Measurements from ENCODE around the gene KCTD1. TPM values are rescaled to one million over a fixed set of nuclear protein-coding genes. Genes with fewer than 3 reads are reported as not detected.

The KCTD1 gene
- total and polyA plus RNA-seq, 8 donors = 7.1 to 118 (median 12.9) TPM

GRCh38 chr18:26511339-26512071, 36.8 kb downstream of the KCTD1 start:
- 34 to 56% (median 42%) methylated on average over 10 of the region's 10 CpGs for WGBS, 5 donors
- no peaks in the 10 kb centered on the region for H3K36me3 ChIP-seq
- no peaks in the 10 kb centered on the region for H3K9me3 ChIP-seq
- H3K4me1 ChIP-seq = peaks cover 0 to 26% (median 15%) of the 10 kb centered on the region in 4 donors
- intact Hi-C loops (cut with DNase I; ENCODE audit: low total_unique reads) = no loop called here
- DNase-seq = peak in 1 of 2 donors; percentile 38
- no peaks in the 10 kb centered on the region for H3K27me3 ChIP-seq
- no peak for TF ChIP-seq POLR2A (IDR thresholded peaks at IDR 0.05)
- TF ChIP-seq POLR2AphosphoS5 (IDR thresholded peaks at IDR 0.05) = no peak
- no peak for TF ChIP-seq EP300 (IDR thresholded peaks at IDR 0.05)
- no peak for TF ChIP-seq CTCF (IDR thresholded peaks at IDR 0.05)
- no peak overlapping the region for H3K27ac ChIP-seq
- H3K4me3 ChIP-seq = no peak overlapping the region

GRCh38 chr18:26510337-26510736, 38.0 kb downstream of the KCTD1 start:
- no peak for DNase-seq
- H3K36me3 ChIP-seq = no peaks in the 10 kb centered on the region
- H3K9me3 ChIP-seq = no peaks in the 10 kb centered on the region
- H3K27ac ChIP-seq = no peak overlapping the region
- TF ChIP-seq POLR2A (IDR thresholded peaks at IDR 0.05) (no peak), CTCF (IDR thresholded peaks at IDR 0.05) (no peak), EP300 (IDR thresholded peaks at IDR 0.05) (no peak), POLR2AphosphoS5 (IDR thresholded peaks at IDR 0.05) (no peak)
- H3K27me3 ChIP-seq = no peaks in the 10 kb centered on the region
- no peak overlapping the region for H3K4me3 ChIP-seq
- intact Hi-C loops (cut with DNase I; ENCODE audit: low total_unique reads) = no loop called here
- H3K4me1 ChIP-seq = peaks cover 0 to 26% (median 14%) of the 10 kb centered on the region in 4 donors
- WGBS, 5 donors = 77 to 89% (median 83%) methylated on average over 3 of the region's 3 CpGs

DNA sequence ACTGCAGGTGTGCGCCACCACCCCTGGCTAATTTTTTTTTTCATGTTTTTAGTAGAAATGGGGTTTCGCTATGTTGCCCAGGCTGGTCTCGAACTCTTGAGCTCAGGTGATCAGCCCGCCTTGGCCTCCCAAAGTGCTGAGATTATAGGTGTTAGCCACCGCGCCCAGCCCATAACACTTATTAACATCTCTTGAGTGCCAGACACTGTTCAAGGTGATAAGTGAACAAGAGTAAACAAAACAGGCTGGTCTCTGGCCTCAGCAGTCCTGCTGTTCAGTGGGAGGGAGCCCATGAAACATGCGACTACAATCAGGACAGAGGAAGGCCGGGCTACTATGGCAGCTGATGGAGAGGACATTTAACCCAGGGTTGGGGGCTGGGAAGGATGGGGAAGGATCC, 42.3 kb downstream of the KCTD1 start:
- no peaks in the 10 kb centered on the region for H3K9me3 ChIP-seq
- H3K36me3 ChIP-seq = peaks cover 0 to under 1% (median 0%) of the 10 kb centered on the region in 4 donors
- no peak overlapping the region for H3K4me3 ChIP-seq
- peaks cover 0 to 10% (median 3%) of the 10 kb centered on the region in 4 donors for H3K4me1 ChIP-seq
- intact Hi-C loops (cut with DNase I; ENCODE audit: low total_unique reads) = no loop called here
- H3K27ac ChIP-seq = no peak overlapping the region
- DNase-seq = peak in 1 of 2 donors; percentile 29
- TF ChIP-seq POLR2A (IDR thresholded peaks at IDR 0.05) (no peak), CTCF (IDR thresholded peaks at IDR 0.05) (no peak), EP300 (IDR thresholded peaks at IDR 0.05) (no peak), POLR2AphosphoS5 (IDR thresholded peaks at IDR 0.05) (no peak)
- no peaks in the 10 kb centered on the region for H3K27me3 ChIP-seq
- WGBS, 5 donors = 64 to 82% (median 74%) methylated on average over 8 of the region's 8 CpGs

GRCh38 chr18:26504831-26505230, 43.5 kb downstream of the KCTD1 start:
- no peaks in the 10 kb centered on the region for H3K27me3 ChIP-seq
- H3K36me3 ChIP-seq = peaks cover 0 to 11% (median 4%) of the 10 kb centered on the region in 4 donors
- TF ChIP-seq POLR2A (IDR thresholded peaks at IDR 0.05) = no peak
- TF ChIP-seq POLR2AphosphoS5 (IDR thresholded peaks at IDR 0.05) = no peak
- no peak for TF ChIP-seq CTCF (IDR thresholded peaks at IDR 0.05)
- DNase-seq = no peak
- no peak overlapping the region for H3K27ac ChIP-seq
- H3K4me3 ChIP-seq = no peak overlapping the region
- H3K9me3 ChIP-seq = no peaks in the 10 kb centered on the region
- H3K4me1 ChIP-seq = no peaks in the 10 kb centered on the region
- 47 to 53% (median 49%) methylated on average over 3 of the region's 3 CpGs for WGBS, 5 donors
- intact Hi-C loops (cut with DNase I; ENCODE audit: low total_unique reads) = no loop called here

Data from stomach (tissue), 9 donors.